Gastroesophageal sphincter (tissue), 4 donors: Measurements from ENCODE around the gene MTERF4. TPM values are rescaled to one million over a fixed set of nuclear protein-coding genes. Genes with fewer than 3 reads are reported as not detected.

Experiments used
- ATAC-seq: fragments of 150-250 bp; one replicate; pipeline ENCODE4 v1.9.1; 2016; ENCODE audit warnings: mild to moderate bottlenecking, moderate library complexity
- H3K27ac ChIP-seq, 4 donors: fragments of 200-600 bp; sonication (generic) in 3 of 4; 1 replicate in 3 of 4; 2 replicates in 1 of 4; pipeline ENCODE4 v1.5.1; 2016 to 2019
- H3K27me3 ChIP-seq: fragments of 200-600 bp; sonication (generic); one replicate; pipeline ENCODE4 v1.5.1; 2019
- H3K36me3 ChIP-seq, 2 donors: fragments of 200-600 bp; sonication (generic); one replicate each; pipeline ENCODE4 v1.5.1; 2019; ENCODE audit warnings: control low read depth in 1 of 2
- H3K4me1 ChIP-seq, 3 donors: fragments of 200-600 bp; sonication (generic); 1 replicate in 2 of 3; 2 replicates in 1 of 3; pipeline ENCODE4 v1.5.1; 2016 to 2019; ENCODE audit warnings: control low read depth in 2 of 3
- H3K4me3 ChIP-seq, 2 donors: fragments of 200-600 bp; sonication (generic); one replicate each; pipeline ENCODE4 v1.5.1; 2019; ENCODE audit warnings: mild to moderate bottlenecking in 1 of 2, moderate library complexity in 1 of 2
- H3K9me3 ChIP-seq, 3 donors: fragments of 200-600 bp; sonication (generic); one replicate each; pipeline ENCODE4 v1.5.1; 2017 to 2019; ENCODE audit warnings: control low read depth in 2 of 3
- CTCF ChIP-seq, 4 experiments: fragments of 200-600 bp in 2 of 4; fragments of 450-650 bp in 2 of 4; sonication (generic) in 1 of 4; IDR thresholded peaks; one replicate each; pipeline ENCODE4 v1.5.1; 2017 to 2019; ENCODE audit warnings: antibody characterized with exemption in 4 of 4, mild to moderate bottlenecking in 2 of 4, moderate library complexity in 2 of 4
- EP300 ChIP-seq: sonication (generic); formaldehyde crosslinking; IDR thresholded peaks from one replicate; pipeline ENCODE4 v1.6.1; 2017; ENCODE audit warnings: antibody characterized with exemption, mild to moderate bottlenecking
- POLR2A ChIP-seq, 2 donors: fragments of 450-650 bp; IDR thresholded peaks; one replicate each; pipeline ENCODE4 v1.6.1; 2017; ENCODE audit warnings: antibody characterized with exemption in 2 of 2, mild to moderate bottlenecking in 2 of 2, moderate library complexity in 1 of 2
- POLR2AphosphoS5 ChIP-seq: sonication (generic); formaldehyde crosslinking; IDR thresholded peaks from one replicate; pipeline ENCODE4 v1.6.1; 2017; ENCODE audit warnings: antibody characterized with exemption
- WGBS, 2 donors: methylation state at CpG; one replicate each; pipeline ENCODE4 v1.1.5; 2018; ENCODE audit warnings: low coverage in 1 of 2; 5-methylcytosine and 5-hydroxymethylcytosine counted together
- total RNA-seq, 4 donors: library from RNA; depleted of rRNA; stranded (reverse); fragments of >200 nt; gene quantifications; one replicate each; pipeline ENCODE4 v1.1.0, GENCODE V29; 2016

Gene MTERF4
- total RNA-seq, 4 donors from 2014 or later: 27.1 to 33.0 (median 32.1) TPM

- Histone ChIP-seq H3K4me1 (no peaks in the 10 kb centered on the region), H3K36me3 (peaks cover 0 to 55% of the 10 kb centered on the region in 2 donors), H3K27ac (no peak overlapping the region), H3K4me3 (no peak overlapping the region), H3K27me3 (peaks cover 20% of the 10 kb centered on the region), H3K9me3 (no peaks in the 10 kb centered on the region)
- TF ChIP-seq EP300 (no peak), POLR2AphosphoS5 (no peak), CTCF (IDR thresholded peaks at IDR 0.05) (no peak), POLR2A (IDR thresholded peaks at IDR 0.05) (no peak)
- no peak for ATAC-seq
- WGBS, 2 donors: 92 to 100% methylated on average over 4 to 14 of the region's 16 CpGs
Measured at GRCh38 chr2:241074901-241075540, 27.1 kb downstream of the MTERF4 start.

- H3K4me3 ChIP-seq: no peak overlapping the region
- TF ChIP-seq EP300: no peak
- TF ChIP-seq CTCF (IDR thresholded peaks at IDR 0.05): no peak
- TF ChIP-seq POLR2A (IDR thresholded peaks at IDR 0.05): no peak
- TF ChIP-seq POLR2AphosphoS5: no peak
- H3K9me3 ChIP-seq: no peaks in the 10 kb centered on the region
- ATAC-seq: no peak
- WGBS, 2 donors: 75 to 90% methylated on average over 7 to 9 of the region's 16 CpGs
- peaks cover 25% of the 10 kb centered on the region for H3K27me3 ChIP-seq
- no peaks in the 10 kb centered on the region for H3K4me1 ChIP-seq
- H3K27ac ChIP-seq: no peak overlapping the region
- peaks cover 0 to 63% of the 10 kb centered on the region in 2 donors for H3K36me3 ChIP-seq
Measured at GRCh38 chr2:241074065-241074818, 27.8 kb downstream of the MTERF4 start.

GRCh38 chr2:241073166-241074064 is 28.7 kb downstream of the MTERF4 start:
- no peak for TF ChIP-seq EP300
- no peak for TF ChIP-seq POLR2AphosphoS5
- no peak for TF ChIP-seq CTCF (IDR thresholded peaks at IDR 0.05)
- TF ChIP-seq POLR2A (IDR thresholded peaks at IDR 0.05): no peak
- Histone ChIP-seq H3K36me3 (peaks cover 0 to 71% of the 10 kb centered on the region in 2 donors), H3K9me3 (no peaks in the 10 kb centered on the region), H3K27me3 (peaks cover 33% of the 10 kb centered on the region), H3K4me3 (no peak overlapping the region), H3K4me1 (no peaks in the 10 kb centered on the region), H3K27ac (no peak overlapping the region)
- no peak for ATAC-seq
- 40% methylated on average over 1 of the region's 25 CpGs; no CpG with 5 or more reads in 1 of the 2 donors for WGBS, 2 donors

GRCh38 chr2:241072553-241073165 is 29.4 kb downstream of the MTERF4 start:
- peaks cover 0 to 79% of the 10 kb centered on the region in 2 donors for H3K36me3 ChIP-seq
- H3K27ac ChIP-seq: no peak overlapping the region
- H3K4me3 ChIP-seq: no peak overlapping the region
- no peaks in the 10 kb centered on the region for H3K9me3 ChIP-seq
- TF ChIP-seq POLR2AphosphoS5: no peak
- TF ChIP-seq POLR2A (IDR thresholded peaks at IDR 0.05): no peak
- TF ChIP-seq CTCF (IDR thresholded peaks at IDR 0.05): no peak
- no peak for TF ChIP-seq EP300
- WGBS, 2 donors: 57 to 70% methylated on average over 2 to 4 of the region's 14 CpGs
- no peak for ATAC-seq
- H3K4me1 ChIP-seq: no peaks in the 10 kb centered on the region
- peaks cover 33% of the 10 kb centered on the region for H3K27me3 ChIP-seq
